ENCODE measurements around the gene ITPK1.
A peak's percentile ranks its signal among the peaks of the same experiment; 100 is the strongest.

Gene ITPK1

GRCh38 chr14:92920001-92920400, 195.7 kb downstream of the ITPK1 start:
- Histone ChIP-seq H3K4ac (ENCODE audit: low read depth, low read length) (no peak overlapping the region), H3K4me1 (ENCODE audit: control insufficient read depth, low read depth, low read length) (peaks cover 2% of the 10 kb centered on the region), H2BK120ac (ENCODE audit: low read depth, low read length) (no peak overlapping the region), H3K27ac (ENCODE audit: low read depth, low read length) (no peak overlapping the region), H3K56ac (ENCODE audit: low read length) (no peak overlapping the region), H3K79me2 (ENCODE audit: control insufficient read depth, insufficient read depth, low read length) (no peaks in the 10 kb centered on the region), H3K18ac (ENCODE audit: low read length) (no peak overlapping the region), H4K5ac (ENCODE audit: low read length) (no peak overlapping the region), H2BK15ac (replicated peaks; ENCODE audit: low read depth) (no peak overlapping the region), H2BK5ac (ENCODE audit: low read length) (no peak overlapping the region), H3K36me3 (ENCODE audit: control insufficient read depth, insufficient read depth, low read length) (no peaks in the 10 kb centered on the region), H3K79me1 (ENCODE audit: low read length) (no peaks in the 10 kb centered on the region), H3K4me2 (ENCODE audit: low read length) (no peak overlapping the region), H4K8ac (ENCODE audit: low read depth, low read length) (no peak overlapping the region), H3K27me3 (ENCODE audit: insufficient read depth, low read length, poor library complexity) (no peaks in the 10 kb centered on the region), H2AK5ac (ENCODE audit: low read length) (no peak overlapping the region), H3K23ac (ENCODE audit: low read length) (no peak overlapping the region), H3K9ac (ENCODE audit: low read length) (no peak overlapping the region), H3K4me3 (ENCODE audit: low read length) (no peak overlapping the region)
- WGBS (ENCODE audit: extremely low coverage, insufficient coverage, low lambda C conversion rate) = no CpG with 5 or more reads among the region's 15 CpGs
- no peak for DNase-seq

- Histone ChIP-seq H4K8ac (ENCODE audit: low read depth, low read length) (no peak overlapping the region), H3K23ac (ENCODE audit: low read length) (no peak overlapping the region), H3K4me3 (ENCODE audit: low read length) (no peak overlapping the region), H3K79me2 (ENCODE audit: control insufficient read depth, insufficient read depth, low read length) (no peaks in the 10 kb centered on the region), H2BK15ac (replicated peaks; ENCODE audit: low read depth) (no peak overlapping the region), H3K36me3 (ENCODE audit: control insufficient read depth, insufficient read depth, low read length) (no peaks in the 10 kb centered on the region), H3K79me1 (ENCODE audit: low read length) (no peaks in the 10 kb centered on the region), H3K18ac (ENCODE audit: low read length) (no peak overlapping the region), H2BK120ac (ENCODE audit: low read depth, low read length) (no peak overlapping the region), H3K9ac (ENCODE audit: low read length) (no peak overlapping the region), H3K56ac (ENCODE audit: low read length) (no peak overlapping the region), H3K27me3 (ENCODE audit: insufficient read depth, low read length, poor library complexity) (no peaks in the 10 kb centered on the region), H4K5ac (ENCODE audit: low read length) (no peak overlapping the region), H2AK5ac (ENCODE audit: low read length) (no peak overlapping the region), H3K4ac (ENCODE audit: low read depth, low read length) (no peak overlapping the region), H3K27ac (ENCODE audit: low read depth, low read length) (no peak overlapping the region), H2BK5ac (ENCODE audit: low read length) (no peak overlapping the region), H3K4me2 (ENCODE audit: low read length) (no peak overlapping the region), H3K4me1 (ENCODE audit: control insufficient read depth, low read depth, low read length) (peaks cover 2% of the 10 kb centered on the region)
- no peak for DNase-seq
- WGBS (ENCODE audit: extremely low coverage, insufficient coverage, low lambda C conversion rate) = no CpG with 5 or more reads among the region's 7 CpGs
These were observed 197.8 kb downstream of the ITPK1 start for GRCh38 chr14:92917956-92918355.

GRCh38 chr14:92917041-92917940, 198.4 kb downstream of the ITPK1 start:
- Histone ChIP-seq H2BK120ac (ENCODE audit: low read depth, low read length) (no peak overlapping the region), H4K5ac (ENCODE audit: low read length) (no peak overlapping the region), H3K36me3 (ENCODE audit: control insufficient read depth, insufficient read depth, low read length) (no peaks in the 10 kb centered on the region), H3K4me1 (ENCODE audit: control insufficient read depth, low read depth, low read length) (no peaks in the 10 kb centered on the region), H3K4ac (ENCODE audit: low read depth, low read length) (no peak overlapping the region), H3K27ac (ENCODE audit: low read depth, low read length) (no peak overlapping the region), H3K27me3 (ENCODE audit: insufficient read depth, low read length, poor library complexity) (no peaks in the 10 kb centered on the region), H3K4me2 (ENCODE audit: low read length) (no peak overlapping the region), H3K79me1 (ENCODE audit: low read length) (no peaks in the 10 kb centered on the region), H2BK15ac (replicated peaks; ENCODE audit: low read depth) (no peak overlapping the region), H3K79me2 (ENCODE audit: control insufficient read depth, insufficient read depth, low read length) (no peaks in the 10 kb centered on the region), H4K8ac (ENCODE audit: low read depth, low read length) (no peak overlapping the region), H3K23ac (ENCODE audit: low read length) (no peak overlapping the region), H3K18ac (ENCODE audit: low read length) (no peak overlapping the region), H3K56ac (ENCODE audit: low read length) (no peak overlapping the region), H3K9ac (ENCODE audit: low read length) (no peak overlapping the region), H2AK5ac (ENCODE audit: low read length) (no peak overlapping the region), H3K4me3 (ENCODE audit: low read length) (no peak overlapping the region), H2BK5ac (ENCODE audit: low read length) (no peak overlapping the region)
- DNase-seq = no peak
- no CpG with 5 or more reads among the region's 14 CpGs for WGBS (ENCODE audit: extremely low coverage, insufficient coverage, low lambda C conversion rate)

- no peak overlapping the region for H4K5ac ChIP-seq (ENCODE audit: low read length)
- no CpG with 5 or more reads among the region's 4 CpGs for WGBS (ENCODE audit: extremely low coverage, insufficient coverage, low lambda C conversion rate)
These were observed 199.5 kb downstream of the ITPK1 start for GRCh38 chr14:92916201-92916600.

GRCh38 chr14:92914087-92914656, 201.6 kb downstream of the ITPK1 start:
- no peaks in the 10 kb centered on the region for H3K36me3 ChIP-seq (ENCODE audit: control insufficient read depth, insufficient read depth, low read length)
- H3K79me2 ChIP-seq (ENCODE audit: control insufficient read depth, insufficient read depth, low read length) = no peaks in the 10 kb centered on the region
- no peaks in the 10 kb centered on the region for H3K79me1 ChIP-seq (ENCODE audit: low read length)
- H3K56ac ChIP-seq (ENCODE audit: low read length) = no peak overlapping the region
- no peak overlapping the region for H4K8ac ChIP-seq (ENCODE audit: low read depth, low read length)
- no CpG with 5 or more reads among the region's 7 CpGs for WGBS (ENCODE audit: extremely low coverage, insufficient coverage, low lambda C conversion rate)
- no peak overlapping the region for H3K9ac ChIP-seq (ENCODE audit: low read length)
- DNase-seq = peak; percentile 68
- H3K4me1 ChIP-seq (ENCODE audit: control insufficient read depth, low read depth, low read length) = no peaks in the 10 kb centered on the region
- H3K23ac ChIP-seq (ENCODE audit: low read length) = no peak overlapping the region
- H3K4me2 ChIP-seq (ENCODE audit: low read length) = no peak overlapping the region
- no peak overlapping the region for H2BK120ac ChIP-seq (ENCODE audit: low read depth, low read length)
- H3K18ac ChIP-seq (ENCODE audit: low read length) = no peak overlapping the region
- H2AK5ac ChIP-seq (ENCODE audit: low read length) = no peak overlapping the region
- H3K4me3 ChIP-seq (ENCODE audit: low read length) = no peak overlapping the region
- no peak overlapping the region for H2BK5ac ChIP-seq (ENCODE audit: low read length)
- H3K4ac ChIP-seq (ENCODE audit: low read depth, low read length) = no peak overlapping the region
- no peak overlapping the region for H2BK15ac ChIP-seq (replicated peaks; ENCODE audit: low read depth)
- no peaks in the 10 kb centered on the region for H3K27me3 ChIP-seq (ENCODE audit: insufficient read depth, low read length, poor library complexity)
- H4K5ac ChIP-seq (ENCODE audit: low read length) = no peak overlapping the region
- H3K27ac ChIP-seq (ENCODE audit: low read depth, low read length) = no peak overlapping the region

More at GRCh38 chr14:92916201-92916600, 199.5 kb downstream of the ITPK1 start:
- no peak overlapping the region for H4K8ac ChIP-seq (ENCODE audit: low read depth, low read length)
- H2BK120ac ChIP-seq (ENCODE audit: low read depth, low read length) = no peak overlapping the region
- H3K4me2 ChIP-seq (ENCODE audit: low read length) = no peak overlapping the region
- no peaks in the 10 kb centered on the region for H3K79me1 ChIP-seq (ENCODE audit: low read length)
- no peak overlapping the region for H2BK5ac ChIP-seq (ENCODE audit: low read length)
- no peak overlapping the region for H2AK5ac ChIP-seq (ENCODE audit: low read length)
- H3K27ac ChIP-seq (ENCODE audit: low read depth, low read length) = no peak overlapping the region
- no peak overlapping the region for H3K18ac ChIP-seq (ENCODE audit: low read length)
- no peak overlapping the region for H3K23ac ChIP-seq (ENCODE audit: low read length)
- no peak for DNase-seq
- H3K4me3 ChIP-seq (ENCODE audit: low read length) = no peak overlapping the region
- H3K79me2 ChIP-seq (ENCODE audit: control insufficient read depth, insufficient read depth, low read length) = no peaks in the 10 kb centered on the region
- no peak overlapping the region for H3K4ac ChIP-seq (ENCODE audit: low read depth, low read length)
- no peak overlapping the region for H3K56ac ChIP-seq (ENCODE audit: low read length)
- no peaks in the 10 kb centered on the region for H3K36me3 ChIP-seq (ENCODE audit: control insufficient read depth, insufficient read depth, low read length)
- no peak overlapping the region for H3K9ac ChIP-seq (ENCODE audit: low read length)
- H2BK15ac ChIP-seq (replicated peaks; ENCODE audit: low read depth) = no peak overlapping the region
- H3K4me1 ChIP-seq (ENCODE audit: control insufficient read depth, low read depth, low read length) = no peaks in the 10 kb centered on the region
- no peaks in the 10 kb centered on the region for H3K27me3 ChIP-seq (ENCODE audit: insufficient read depth, low read length, poor library complexity)
